GM18909 (cell line): ENCODE results near the gene STS.
A peak's percentile ranks its signal among the peaks of the same experiment; 100 is the strongest.

ENCODE experiments used
- ATAC-seq: cut with Tn5 transposase; IDR thresholded peaks from one replicate; pipeline ENCODE4 v1.9.1; 2021; ENCODE audit warnings: mild to moderate bottlenecking; ENCODE audit not compliant: unreplicated experiment, poor library complexity

STS gene

DNA sequence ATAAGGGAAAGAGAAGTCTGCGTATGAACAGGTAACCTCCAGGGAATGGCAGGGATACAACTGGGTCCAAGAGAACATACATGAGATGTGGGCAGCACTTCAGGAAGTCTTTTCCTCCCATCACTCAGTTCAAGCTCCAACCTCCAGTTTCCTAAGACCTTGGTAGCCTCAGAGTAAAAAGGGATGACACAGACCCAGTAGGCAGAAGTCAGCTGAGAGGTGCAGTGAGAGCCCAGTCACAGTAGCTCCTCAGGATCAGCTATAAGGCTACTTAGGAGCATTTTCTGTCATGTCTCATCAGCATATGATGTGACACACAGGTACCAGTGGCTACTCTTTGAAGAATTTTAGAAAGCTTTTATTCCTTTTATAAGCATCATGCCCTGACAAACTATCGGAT, 12.5 kb upstream of the STS start:
- no peak for ATAC-seq

DNA sequence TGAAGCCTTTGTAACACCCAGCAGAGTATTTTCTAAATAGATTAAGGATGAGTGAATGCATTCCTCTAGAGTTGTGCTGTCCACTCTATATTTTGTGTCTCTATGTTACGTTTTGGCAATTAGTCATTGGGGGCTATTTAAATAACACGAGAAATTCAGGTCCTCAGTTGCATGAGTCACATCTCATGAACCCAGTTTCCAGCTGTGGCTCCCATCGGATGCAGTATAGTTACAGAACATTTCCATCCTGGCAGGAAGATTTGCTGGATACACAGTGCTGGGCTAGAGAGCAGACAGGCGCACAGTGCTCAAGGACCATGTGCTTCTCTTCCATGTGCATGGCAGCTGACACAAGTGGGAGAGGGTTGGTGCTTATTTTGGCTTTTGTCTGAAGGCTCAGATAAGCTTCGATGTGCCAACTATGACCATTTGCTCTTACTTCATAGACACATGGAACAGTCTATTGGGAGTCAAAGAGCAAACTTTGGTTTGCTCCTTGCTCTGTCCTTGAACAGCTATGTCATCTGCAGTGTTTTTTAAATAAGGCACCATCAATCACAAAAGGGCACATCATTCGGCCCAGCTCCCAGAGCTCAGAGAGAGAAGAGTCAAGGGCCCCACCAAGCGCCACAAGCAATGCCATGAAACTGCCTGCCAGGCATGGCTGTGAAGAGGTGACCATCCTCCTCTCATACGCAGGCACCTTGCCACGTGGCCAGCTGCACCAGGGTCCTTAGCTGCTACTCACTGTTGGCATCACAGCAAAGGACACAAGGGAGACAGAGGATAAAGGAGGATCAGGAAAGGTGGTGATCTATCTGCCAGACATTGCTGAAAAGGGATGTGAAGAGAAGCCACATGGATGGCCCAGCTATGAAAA, 8.1 kb upstream of the STS start:
- ATAC-seq, result no peak

DNA sequence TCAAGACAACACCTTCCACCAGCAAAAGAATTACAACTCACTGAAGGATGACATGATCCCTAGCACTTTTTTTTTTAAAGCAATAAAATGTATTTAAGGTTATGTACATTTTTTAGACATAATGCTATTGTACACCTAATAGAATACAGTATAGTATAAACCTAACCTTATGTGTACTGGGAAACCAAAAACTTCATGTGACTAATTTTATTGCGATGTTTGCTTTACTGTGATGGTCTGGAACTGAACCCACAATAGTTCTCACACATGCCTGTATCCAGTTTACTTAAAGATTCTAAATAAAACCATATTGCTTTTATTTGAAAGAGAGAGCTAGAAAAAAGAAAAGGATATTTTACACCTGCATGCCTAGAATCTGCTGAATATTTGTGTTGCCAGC, 4.4 kb upstream of the STS start:
- no peak for ATAC-seq

DNA sequence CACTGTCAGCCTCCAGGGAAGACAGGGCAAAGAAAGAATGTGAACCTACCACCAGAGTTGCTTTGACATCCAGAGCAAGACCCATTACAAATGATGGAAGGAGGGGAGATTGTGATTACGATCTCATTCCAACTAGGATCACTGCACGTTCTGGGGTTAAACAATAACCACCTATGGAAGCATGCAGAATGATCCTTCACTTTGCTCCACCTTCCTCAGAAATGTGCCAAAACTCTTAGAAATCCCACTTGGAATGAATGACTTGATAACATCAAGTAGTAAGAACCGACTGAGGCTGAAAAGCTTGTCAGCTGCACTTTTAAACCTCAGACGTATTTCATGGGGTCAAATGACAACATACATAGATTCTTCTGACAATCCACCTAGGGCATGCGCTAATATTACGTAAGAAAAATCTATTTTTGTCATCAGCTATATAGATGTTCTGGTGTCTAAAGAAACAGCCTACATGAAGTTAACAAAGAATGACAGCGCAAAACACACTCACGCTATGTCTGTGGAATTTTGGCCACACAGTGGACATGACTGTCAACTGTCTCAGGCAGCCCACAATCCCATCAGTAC, 3.5 kb upstream of the STS start:
- no peak for ATAC-seq

DNA sequence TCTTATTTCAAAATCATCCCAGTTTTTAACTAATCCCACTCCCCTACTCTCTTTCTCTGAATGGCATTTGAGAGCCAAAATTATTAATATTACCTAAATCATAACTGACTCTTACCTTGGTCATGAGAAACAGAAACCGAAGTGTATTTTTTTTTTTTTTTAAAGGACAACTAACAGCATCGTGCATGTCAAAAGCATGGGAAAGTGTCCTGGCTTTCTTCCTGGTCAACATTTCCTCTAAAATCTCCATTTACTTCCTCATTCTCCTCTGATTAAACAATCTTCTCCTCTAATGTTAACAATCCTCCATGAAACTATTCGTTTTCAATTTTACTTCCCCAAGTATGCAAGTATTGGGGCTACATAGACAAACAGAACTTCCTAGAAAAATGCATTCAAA, 2.1 kb upstream of the STS start:
- no peak for ATAC-seq

DNA sequence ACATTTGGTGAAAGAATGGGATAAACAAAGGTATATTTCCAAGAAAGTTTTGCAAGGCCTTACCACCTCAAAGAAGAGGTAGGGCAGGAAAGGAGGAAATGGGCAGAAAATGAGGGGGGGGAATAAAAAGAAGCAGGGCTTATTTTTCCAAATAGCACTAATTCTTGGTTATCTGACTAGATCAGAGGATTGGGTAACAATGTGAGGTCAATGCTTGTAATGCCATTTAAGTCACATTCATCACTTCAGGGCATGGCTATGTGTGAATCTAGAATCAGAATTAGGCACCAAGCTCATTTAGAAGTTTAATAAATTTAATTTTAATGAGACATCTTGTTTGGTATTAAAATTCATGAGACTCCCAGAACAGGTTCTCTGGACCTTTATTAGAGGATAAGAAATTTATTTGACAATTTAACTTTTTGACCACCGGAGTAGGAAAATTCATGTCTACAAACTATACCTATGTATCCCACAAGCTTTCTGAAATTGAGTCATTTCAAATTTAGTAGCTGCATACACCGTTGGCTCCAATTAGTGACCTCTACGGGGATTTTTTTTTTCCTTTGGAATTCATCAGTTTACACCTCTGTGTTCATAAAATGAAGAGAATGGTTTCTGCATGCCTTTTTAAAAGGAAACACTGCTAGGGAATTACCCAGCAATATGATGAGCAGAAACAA, 1.4 kb upstream of the STS start:
- no peak for ATAC-seq

DNA sequence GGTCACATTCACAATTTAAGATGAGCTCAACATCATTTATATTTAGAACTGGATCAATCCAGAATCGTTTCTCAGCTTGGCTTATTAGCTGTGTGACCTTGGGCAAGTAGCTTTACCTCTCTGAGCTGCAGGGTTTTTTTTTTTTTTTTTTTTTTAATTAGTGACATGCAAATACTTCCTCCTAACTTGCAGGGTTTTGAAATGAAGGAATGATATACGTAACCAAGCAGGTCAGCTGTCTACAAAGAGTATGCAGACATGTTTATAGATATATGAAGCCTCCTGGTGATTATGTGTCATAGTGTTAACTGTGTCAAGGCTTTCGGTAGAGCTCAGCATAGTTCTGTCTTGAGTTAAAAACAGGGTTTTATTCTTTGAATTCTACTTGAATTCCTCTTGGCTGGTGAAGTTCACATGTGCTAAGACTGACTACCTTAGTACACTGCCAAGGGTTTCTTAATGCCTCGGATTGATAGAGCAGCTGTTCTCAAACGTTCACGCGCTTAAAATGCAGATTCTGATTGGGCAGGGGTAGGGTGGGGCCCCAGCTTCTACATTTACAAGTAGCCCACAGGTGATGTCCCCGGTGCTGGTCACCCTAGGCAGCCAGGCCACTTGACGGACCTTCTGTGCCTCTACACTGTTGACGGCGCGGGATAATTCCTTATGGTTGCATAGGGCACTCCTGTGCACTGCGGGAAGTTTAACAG, 654 bp upstream of the STS start:
- peak; percentile 14 for ATAC-seq

DNA sequence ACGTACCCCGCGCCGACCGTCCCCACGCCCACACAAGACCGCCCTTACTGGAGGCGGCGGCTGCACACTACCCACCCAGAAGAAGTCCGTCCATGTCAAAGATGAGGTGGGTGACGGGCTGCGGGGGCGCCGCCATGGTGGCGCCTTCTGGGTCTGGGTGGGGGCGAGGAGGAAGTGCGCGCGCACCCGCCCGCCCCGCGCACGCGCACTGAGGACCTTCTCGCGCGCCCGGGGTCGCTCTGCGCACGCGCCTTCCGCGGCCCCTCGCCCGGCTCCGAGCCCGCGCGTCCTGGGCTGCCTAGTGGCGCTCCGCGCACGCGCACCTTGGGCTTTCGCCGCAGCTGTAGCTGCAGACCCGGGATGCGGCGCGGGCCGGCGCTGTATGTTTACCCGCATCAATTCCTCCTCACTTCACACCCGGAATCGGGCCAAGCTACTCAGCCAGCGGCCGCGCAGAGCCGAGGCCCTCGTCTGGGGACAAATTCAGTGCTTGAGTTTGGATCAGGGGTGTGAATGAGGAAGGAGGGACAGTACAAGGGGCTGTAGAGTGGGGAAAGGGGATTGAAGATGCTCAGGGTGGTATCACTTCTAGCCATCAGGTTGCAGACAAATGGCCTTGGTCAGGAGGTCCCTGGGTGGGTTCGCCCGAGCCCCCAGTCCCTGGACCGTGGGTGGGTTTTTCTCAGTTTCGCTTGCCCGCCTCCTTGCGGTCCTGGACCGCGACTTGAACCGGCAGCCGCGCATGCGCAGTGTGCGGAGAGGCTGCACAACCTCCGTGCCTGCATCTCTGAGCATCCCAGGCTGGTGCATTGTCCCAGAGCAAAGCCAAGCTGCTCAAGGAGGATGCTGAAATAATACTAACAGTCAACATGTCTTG, 704 bp downstream of the STS start, which contains the start of gene PUDP:
PUDP (minus strand) TSS at position 176 of the 877 bp plus-strand sequence; CDS start at position 136, 40 bp downstream.
- ATAC-seq, result peak; percentile 81

DNA sequence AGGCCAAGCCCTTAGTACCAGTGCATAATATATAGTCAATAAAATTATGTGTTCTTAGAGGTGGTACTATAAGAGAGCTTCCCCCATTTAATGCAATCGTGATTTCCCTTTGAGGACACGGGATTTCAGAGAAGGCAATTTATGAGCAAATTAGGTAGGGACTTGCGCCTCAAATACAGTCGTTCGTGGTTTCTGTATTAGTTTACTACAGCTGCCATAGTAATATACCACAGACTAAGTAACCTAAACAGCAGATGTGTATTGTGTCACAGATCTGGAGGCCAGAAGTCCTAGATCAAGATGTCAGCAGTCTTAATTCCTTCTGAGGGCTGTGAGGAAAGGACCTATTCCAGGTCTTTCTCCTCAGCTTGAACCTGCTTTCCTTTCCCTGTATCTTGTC, 1.9 kb downstream of the STS start:
- no peak for ATAC-seq

DNA sequence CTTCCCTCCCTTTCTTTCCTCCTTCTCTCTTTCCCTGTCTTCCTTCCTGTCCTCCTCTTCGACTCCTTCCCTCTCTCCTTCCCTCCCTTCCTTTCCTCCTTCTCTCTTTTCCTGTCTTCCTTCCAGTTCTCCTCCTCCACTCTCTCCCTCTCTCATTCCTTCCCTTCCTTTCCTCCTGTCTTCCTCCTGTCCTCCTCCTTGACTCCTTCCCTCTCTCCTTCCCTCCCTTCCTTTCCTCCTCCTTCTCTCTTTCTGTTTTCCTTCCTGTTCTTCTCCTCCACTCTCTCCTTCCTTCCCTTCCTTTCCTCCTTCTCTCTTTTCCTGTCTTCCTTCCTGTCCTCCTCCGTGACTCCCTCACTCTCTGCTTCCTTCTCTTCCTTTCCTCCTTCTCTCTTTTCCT, 5.7 kb downstream of the STS start:
- ATAC-seq, result no peak

DNA sequence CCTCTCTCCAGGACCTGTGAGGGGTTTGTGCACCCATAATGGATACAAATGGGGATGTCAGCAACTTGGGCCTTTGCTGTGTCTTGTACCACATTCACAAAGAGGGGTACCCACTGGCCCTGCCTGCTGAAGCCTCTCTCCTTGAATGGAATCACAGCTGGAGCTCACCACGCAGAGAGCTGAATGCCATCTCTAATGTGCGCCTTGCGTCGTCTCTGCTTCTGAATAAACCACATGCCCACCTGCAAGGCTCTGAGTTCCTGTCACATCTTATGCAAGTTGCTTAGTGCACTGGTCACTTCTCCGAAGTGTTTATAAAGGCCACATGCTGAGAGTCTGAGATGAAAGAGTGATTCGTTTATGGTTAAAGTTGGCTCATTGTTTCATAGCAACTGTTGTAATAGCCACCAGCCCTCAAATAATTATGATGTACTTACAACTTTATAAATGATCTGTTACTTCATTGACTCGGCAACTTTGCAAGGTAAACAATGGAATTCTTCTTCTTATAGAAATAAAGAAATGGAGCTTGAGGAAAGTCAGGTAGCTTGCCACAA, 6.6 kb downstream of the STS start:
- no peak for ATAC-seq

DNA sequence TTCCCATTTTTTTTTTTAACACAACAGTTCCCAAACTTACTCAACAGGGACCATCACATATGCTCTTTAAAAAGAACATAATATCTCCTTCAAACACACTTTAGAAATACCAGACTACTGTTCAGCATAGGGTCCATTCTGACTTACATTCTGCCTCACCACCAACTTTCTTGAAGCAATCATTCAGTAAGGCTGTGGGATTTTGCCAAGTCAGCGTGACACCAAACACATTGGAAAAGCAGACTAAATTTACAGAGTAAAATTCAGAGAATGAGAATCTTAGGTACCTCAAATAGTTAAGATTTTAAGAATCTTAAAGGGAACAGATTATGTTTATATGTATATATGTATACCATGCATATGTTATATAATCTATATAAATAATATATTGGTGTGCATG, 7.7 kb downstream of the STS start:
- ATAC-seq, result no peak

DNA sequence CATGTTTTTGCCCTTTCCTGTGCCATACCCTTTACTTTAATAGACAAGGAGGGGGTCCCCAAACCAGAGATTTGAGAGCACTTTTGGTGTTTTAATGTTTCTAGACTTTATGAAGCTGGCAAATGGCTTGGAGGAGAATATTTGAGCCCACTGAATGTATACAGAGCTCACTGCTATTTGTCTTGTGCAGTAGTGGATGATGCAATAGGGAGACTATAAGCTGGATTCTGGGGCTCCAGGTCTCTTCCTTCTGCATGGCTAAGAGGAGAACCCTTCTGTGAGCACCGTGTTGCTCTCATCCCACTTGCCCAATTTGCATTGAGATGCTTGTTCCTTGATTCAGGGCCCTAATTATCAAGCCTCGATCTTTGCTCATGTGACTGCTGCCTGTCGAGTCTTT, 9.4 kb downstream of the STS start:
- no peak for ATAC-seq

DNA sequence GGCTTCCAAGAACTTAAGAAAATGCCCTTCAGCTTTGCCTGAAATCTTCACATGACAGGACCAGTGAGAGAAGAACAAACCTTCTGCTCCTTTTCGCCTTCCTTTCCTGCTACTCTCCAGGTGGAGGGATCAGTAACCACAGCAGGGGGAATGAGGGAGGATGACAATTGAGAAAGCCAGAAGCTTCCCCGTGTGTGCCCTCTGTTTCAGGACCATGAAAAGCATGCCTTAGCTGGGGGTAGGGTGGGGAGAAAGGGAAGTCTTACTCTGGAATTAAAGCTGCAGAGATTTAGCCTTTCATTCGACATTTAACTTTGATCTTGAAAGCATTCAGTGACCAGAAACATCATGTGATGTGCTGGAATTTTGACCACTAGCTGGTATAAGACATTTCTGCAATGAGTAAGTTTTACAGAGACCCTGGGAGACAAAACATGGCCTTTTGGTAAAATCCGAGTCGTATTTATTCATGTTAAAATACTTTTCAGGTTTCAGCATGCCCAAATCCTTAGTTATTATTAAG, 11.0 kb downstream of the STS start:
- ATAC-seq, result no peak

DNA sequence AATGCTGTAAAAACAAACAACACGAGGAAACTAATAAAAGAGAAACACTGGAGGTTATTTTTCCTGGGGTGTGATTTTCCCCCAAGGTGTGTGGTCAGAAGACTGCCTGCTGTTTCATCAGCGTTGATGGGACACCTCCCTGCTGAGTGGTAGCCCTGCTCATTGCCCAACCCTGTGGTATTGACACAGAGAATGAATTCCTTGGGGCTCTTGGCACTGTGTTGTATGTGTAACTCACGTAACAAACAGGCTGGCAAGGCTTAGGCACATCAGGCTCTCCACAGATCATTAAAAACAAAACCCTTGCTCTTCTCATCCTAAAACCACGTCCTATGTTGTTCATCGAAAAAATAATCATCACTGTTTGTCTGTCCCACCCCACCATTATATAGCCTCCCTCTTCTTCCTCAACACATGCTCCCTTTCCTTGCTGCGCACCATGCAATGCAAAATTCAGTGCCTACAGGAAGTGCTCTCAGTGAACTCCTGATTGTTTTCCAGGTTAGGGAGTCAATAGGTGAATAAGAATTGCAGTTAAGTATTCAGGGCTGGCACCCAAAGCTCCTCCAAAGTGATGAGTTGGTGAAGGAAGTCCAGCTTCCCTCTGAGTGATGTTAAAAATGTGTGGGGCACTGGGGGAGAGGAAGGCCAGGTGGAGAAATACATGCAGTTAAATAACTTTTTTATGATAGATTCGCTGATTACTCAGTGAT, 11.8 kb downstream of the STS start:
- ATAC-seq, result no peak

DNA sequence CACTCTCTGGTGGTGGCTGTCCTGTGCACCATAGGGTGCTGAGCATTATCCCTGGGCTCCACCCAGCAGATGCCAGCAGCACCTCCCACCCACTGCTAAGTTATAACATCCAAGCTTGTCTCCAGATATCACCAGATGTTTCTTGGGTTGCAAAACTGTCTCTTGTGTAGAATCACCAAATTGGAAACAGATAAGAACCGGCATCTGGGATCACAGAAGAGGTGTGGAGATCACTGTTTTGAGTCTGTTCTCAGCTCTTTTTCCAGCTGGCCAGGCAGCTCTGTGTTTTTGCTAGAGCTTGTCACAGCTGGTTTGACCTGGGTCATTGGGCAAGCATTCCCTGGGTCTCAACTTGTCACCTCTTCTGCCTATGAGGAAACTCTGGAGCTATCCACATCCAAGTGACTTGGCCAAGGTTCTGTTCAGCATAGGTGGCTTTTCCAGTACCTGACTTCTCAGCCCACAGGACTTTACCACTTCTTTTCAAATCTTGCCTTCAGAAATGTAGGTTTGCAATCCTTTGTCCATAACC, 15.7 kb downstream of the STS start:
- no peak for ATAC-seq

DNA sequence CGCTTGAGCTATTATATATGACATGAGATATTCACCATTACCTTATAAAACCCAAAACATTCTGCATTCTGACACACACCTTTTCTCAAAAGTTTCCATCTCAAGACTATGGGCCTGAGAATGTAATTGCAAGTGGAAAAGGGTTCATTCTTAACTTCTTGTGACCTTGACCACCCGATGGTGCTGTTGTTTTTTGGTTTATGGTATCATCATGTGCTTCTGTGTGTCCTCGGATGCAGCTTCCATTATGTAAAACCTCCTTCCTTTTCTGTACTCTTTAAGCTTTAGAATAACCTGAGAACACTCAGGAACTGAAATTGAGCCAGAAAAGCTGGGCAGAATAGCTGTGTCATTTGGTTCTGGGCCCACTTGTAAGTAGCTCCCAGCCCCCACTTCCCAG, 16.7 kb downstream of the STS start:
- no peak for ATAC-seq

DNA sequence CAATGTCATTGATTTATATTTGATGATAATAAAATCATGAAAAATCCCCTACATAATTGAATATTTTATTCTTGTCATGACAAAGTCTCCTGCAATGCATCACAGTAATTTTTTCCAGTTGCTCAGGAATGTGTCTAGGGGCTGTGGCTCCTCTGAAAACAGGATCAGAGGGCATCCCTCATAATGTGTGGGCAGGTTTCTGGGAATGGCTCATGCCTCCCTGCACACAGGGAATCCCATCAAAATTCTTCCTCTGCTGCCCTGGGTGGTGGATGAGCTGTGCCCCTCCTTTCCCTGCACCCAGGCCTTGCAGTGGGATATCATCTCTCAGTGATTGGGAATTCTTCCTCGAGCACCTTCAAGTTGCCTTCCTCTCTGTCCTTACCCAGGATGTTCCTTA, 20.9 kb downstream of the STS start:
- ATAC-seq, result no peak
